Stimulated activated CD4-positive, alpha-beta T cell treated with anti-CD3 and anti-CD28 coated beads, Interleukin-1b, Interleukin-23, amount 100 ng/mL, for 48 hours (primary cell): ENCODE results near the gene FBXO39.
"Not testable (repeated sequence)": the region's sequence is repeated elsewhere in the genome, so short reads cannot be mapped to it uniquely, and the experiment has no call there.

Experiments used
- DNase-seq: peaks from one replicate; pipeline ENCODE4 v3.0.0-alpha.2; 2020

Gene FBXO39

DNA sequence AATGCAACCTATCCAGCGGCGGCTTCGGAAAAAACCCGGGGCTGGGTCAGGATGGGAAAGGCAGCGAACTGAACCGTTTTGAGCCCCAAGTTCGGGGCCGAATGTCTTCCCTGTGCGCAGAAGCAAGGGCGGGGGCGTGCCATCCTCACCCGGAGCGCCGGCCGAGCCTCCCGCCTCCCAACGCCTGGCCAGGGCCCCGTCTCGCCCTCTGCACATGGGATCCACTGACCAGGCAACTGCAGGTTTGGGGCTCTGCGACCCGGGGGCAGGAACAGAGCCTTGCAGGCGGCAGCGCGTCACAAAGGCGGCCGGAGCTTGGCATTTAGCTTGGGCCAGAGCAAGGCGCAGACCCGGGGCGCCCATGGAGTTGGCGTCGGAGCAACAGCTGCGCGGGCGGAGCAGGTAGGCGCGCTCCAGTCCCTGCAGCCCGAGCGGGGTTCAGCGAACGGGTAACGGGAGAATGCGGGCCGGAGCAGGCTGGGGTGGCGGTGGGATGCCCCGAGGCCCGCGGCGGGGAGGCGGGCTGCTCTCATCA, at the start of gene FBXO39:
Gene FBXO39, plus strand, starts transcription at position 345 of the 535 bp plus-strand sequence. CDS start 3,654 bp downstream, outside the sequence.
- DNase-seq, result no peak

- DNase-seq, result no peak
Measured at GRCh38 chr17:6729531-6729930, 46.5 kb upstream of the FBXO39 start.

GRCh38 chr17:6746665-6747064, 29.4 kb upstream of the FBXO39 start:
- DNase-seq, result not testable (repeated sequence)

DNA sequence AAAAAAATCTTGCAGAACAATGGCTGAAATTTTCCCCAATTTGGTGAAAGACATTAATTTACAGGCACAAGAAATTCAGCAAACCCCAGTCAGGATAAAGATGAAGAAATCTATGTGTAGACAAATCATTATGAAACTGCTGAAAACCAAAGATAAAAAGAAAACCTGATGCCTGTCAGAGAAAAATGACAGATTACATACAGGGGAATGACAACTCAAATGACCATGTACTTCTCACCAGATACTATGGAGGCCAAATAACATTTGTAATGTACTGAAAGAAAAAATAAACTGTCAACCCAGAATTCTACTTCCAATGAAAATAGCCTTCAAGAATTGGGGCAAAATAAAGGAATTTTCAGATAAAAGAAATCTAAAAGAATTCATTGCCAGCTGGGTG, 27.4 kb upstream of the FBXO39 start:
- DNase-seq, result no peak

DNA sequence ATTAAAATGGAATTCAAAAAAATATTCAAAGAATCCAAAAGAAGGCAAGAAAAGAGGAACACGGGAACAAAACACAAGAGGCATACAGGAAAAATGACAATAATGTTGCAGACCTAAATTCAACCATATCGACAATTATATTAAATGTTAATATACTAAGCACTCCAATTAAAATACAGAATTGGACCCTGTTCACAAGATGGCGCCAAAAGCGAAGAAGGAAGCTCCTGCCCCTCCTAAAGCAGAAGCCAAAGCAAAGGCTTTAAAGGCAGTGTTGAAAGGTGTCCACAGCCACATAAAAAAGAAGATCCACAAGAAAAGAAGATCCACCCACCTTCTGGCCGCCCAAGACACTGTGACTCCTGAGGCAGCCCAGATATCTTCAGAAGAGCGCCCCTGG, 26.5 kb upstream of the FBXO39 start:
- no peak for DNase-seq

DNA sequence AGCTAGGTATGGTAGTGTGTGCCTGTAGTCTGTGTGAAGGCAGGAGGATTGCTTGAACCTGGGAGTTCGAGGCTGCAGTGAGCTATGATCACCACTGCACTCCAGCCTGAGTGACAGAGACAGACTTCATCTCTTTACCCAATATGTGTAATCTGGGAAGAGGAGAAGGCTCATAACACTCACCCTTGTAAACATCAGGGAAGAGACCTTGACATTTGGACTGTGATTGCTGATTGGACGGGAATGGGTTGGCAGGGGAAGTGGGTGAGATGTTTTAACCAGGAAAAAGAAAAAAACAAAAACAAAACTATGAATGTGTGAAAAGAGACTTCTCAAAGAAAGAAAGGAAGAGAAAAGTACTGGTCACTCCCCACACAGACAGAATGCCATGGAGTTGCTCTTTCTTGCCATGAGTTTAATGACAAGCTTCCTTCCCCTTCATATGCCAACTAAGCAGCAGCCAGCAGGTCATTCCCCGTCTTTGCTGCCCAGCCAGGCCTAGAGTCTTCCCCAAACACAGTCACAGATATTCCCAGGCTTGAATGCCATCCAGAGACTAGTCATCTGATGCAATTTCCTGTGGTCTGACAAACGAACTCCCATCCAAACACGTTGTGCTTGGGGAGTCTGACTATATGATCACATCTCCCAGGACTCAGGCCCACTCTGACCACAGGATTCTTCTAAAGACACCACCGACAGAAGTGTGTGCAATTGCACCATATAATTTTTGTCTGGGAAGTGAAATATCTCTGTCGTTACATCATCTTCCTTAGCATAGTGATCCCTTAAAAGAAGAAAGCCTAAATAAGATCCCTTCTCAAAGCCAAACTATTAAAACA, 23.7 kb upstream of the FBXO39 start:
- no peak for DNase-seq

DNA sequence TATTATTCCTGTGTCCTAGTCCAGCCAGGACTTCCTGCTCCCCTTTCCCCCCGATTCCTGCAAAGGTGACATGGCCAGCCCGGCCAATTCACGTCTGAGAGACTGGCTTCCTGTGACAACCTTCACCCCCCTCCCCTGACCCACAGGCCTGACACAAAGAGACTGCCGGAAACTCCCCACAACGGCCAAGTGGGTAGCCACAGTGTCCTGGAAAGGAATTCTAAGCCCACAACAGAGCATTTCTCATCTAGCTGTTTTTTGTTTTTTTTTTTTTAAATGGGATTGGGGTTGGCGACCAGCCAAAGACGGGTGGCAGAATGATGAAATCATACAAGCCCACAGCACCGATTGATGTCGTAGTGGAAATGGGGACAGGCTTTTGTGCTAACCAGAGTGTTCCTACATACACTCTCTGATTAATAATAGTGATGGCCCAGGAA, 23.0 kb upstream of the FBXO39 start:
- DNase-seq, result peak; percentile 25

GRCh38 chr17:6753546-6753945, 22.5 kb upstream of the FBXO39 start:
- DNase-seq, result no peak

GRCh38 chr17:6755281-6755680, 20.7 kb upstream of the FBXO39 start:
- no peak for DNase-seq

DNA sequence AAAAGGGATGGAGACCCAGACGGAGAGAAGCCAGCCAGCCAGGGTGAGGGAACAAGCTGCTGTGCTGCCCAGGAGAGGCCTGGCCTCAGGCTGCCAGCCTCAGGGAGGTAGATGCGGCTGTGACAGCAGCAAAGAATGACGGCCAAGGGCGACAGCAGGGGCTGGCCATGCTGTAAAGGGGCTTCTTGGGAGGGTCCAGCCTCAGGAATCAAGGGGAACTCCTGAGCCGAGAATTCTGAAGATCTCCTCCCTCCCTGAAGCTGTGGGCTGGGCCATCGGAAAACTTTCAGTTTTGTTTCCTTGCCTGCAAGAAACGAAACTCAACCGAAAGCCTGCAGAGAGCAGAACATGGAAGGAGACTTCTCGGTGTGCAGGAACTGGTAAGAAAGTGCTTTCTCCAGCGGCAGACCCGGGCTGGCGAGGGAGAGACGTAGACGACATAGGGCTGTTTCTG, 20.3 kb upstream of the FBXO39 start, which contains the start of gene XAF1:
Gene XAF1, plus strand, starts transcription at position 316 of the 454 bp plus-strand sequence. Its CDS starts 33 bp downstream, at position 349.
- DNase-seq, result peak; percentile 41

- no peak for DNase-seq
Measured at GRCh38 chr17:6756425-6757031, 19.5 kb upstream of the FBXO39 start.

DNA sequence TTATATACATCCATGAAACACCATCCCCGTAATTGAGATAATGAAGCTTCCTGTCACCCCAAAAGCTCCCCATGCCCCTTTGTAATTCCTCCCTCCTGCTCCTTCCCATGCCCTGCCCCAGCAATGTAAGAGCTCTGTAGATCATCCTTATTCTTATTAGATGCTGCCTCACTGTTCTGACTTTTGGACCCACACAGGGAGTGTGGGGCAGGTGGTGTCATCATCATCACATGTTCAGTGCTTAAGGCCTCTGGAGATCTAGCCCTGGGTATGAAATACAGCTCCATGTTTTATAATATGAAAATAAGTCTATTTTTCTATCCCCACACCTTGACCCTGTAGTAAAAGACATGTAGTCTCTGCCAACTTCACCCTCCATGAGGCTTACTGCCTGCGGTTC, 18.3 kb upstream of the FBXO39 start:
- no peak for DNase-seq

GRCh38 chr17:6761779-6762178, 14.2 kb upstream of the FBXO39 start:
- DNase-seq, result no peak

DNA sequence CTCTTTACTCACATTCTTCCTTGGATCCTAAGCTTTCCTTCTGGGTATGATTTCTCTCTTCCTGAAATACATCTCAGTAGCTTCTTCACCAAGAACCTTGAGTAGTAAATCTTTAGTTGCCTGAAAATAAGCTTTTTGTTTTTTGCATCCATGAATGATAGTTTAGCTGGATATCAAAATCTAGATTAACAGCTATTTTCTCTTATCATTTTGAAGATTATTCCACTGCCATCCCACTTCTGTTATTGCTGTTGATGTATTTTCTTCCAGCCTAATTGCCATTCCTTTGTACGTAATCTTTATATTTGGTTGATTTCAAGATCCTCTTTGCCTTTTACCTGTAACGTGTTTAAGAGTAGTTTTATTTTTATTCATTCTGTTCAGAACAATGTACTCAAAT, 7.6 kb upstream of the FBXO39 start:
- DNase-seq, result no peak

GRCh38 chr17:6772016-6772415, 4.0 kb upstream of the FBXO39 start:
- DNase-seq, result no peak

DNA sequence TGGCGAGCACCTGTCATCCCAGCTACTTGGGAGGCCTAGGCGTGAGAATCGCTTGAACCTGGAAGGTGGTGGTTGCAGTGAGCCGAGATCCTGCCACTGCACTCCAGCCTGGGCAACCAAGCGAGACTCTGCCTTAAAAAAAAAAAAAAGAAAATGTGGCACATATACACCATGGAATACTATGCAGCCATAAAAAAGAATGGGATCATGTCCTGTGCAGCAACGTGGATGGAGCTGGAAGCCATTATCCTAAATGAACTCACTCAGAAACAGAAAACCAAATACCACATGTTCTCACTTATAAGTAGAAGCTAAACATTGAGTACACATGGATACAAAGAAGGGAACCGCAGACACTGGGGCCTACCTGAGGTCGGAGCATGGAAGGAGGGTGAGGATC, 1.1 kb upstream of the FBXO39 start:
- DNase-seq, result not testable (repeated sequence)

DNA sequence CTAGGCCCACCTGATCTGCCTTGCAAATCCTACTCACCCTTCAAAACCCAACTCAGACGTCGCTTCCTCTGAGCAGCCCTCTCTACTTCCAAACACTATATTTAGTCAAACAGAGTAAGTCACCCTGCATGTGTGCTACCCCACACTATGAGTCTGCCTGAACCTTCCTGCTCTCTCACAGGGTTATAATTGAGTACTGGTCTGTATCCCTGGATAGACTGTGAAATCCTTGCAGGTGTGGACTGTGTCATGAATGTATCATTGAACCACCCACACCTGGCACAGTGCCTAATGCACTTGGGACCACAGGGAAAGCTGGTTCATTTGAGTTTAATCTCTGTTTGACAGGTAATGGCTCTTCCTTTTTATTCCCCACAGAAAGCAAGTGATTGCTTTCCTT, 3.4 kb downstream of the FBXO39 start:
- DNase-seq, result no peak

- no peak for DNase-seq
Measured at GRCh38 chr17:6780001-6780400, 4.0 kb downstream of the FBXO39 start.

GRCh38 chr17:6780886-6781285, 4.9 kb downstream of the FBXO39 start:
- no peak for DNase-seq

DNA sequence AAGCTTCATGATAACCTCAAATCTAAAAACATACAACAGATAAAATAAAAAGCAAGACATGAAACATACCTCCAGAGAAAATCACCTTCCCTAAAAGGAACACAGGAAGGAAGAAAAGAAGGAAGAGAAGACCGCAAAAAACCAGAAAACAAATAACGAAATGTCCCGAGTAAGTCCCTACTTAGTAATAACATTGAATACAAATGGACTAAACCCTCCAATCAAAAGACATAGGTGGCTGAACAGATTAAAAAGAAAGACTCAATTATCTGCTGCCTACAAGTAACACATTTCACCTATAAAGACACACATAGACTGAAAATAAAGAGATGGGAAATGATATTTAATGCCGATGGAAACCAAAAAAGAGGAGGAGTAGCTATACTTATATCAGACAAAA, 6.2 kb downstream of the FBXO39 start:
- DNase-seq, result no peak

- DNase-seq, result no peak
Measured at GRCh38 chr17:6786618-6787017, 10.6 kb downstream of the FBXO39 start.

GRCh38 chr17:6787081-6787693, 11.2 kb downstream of the FBXO39 start:
- no peak for DNase-seq

- no peak for DNase-seq
Measured at GRCh38 chr17:6789146-6789545, 13.1 kb downstream of the FBXO39 start.
